Left lung (tissue), 14 donors: ENCODE measurements around the gene FAM193B. TPM values are rescaled to one million over a fixed set of nuclear protein-coding genes. Genes with fewer than 3 reads are reported as not detected.

ENCODE experiments used
- ATAC-seq: fragments of 200-7000 bp; cut with Tn5 transposase; one replicate; pipeline ENCODE4 v1.9.1; 2020; ENCODE audit warnings: moderate library complexity
- DNase-seq, 4 donors: peaks; one replicate each; pipeline ENCODE4 v3.0.0-alpha.2; 2013 to 2020
- H3K27ac ChIP-seq, 2 donors: fragments of 200-600 bp; sonication (generic) in 1 of 2; one replicate each; pipeline versions ENCODE4 v1.5.0 to v1.8.0; 2020 to 2021
- H3K27me3 ChIP-seq, 2 donors: fragments of 200-600 bp; sonication (generic) in 1 of 2; one replicate each; pipeline versions ENCODE4 v1.5.0 to v1.8.0; 2020 to 2021
- H3K36me3 ChIP-seq, 2 donors: fragments of 200-600 bp; sonication (generic) in 1 of 2; one replicate each; pipeline versions ENCODE4 v1.5.0 to v1.8.0; 2020 to 2021
- H3K4me1 ChIP-seq, 2 donors: fragments of 200-600 bp; one replicate each; pipeline ENCODE4 v1.8.0; 2021
- H3K4me3 ChIP-seq, 2 donors: fragments of 200-600 bp; sonication (generic) in 1 of 2; one replicate each; pipeline versions ENCODE4 v1.5.0 to v1.8.0; 2020 to 2021; ENCODE audit warnings: mild to moderate bottlenecking in 1 of 2
- H3K9me3 ChIP-seq, 2 donors: fragments of 200-600 bp; sonication (generic) in 1 of 2; one replicate each; pipeline versions ENCODE4 v1.5.0 to v1.8.0; 2020 to 2021
- CTCF ChIP-seq, 2 donors: fragments of 200-600 bp; sonication (generic) in 1 of 2; IDR thresholded peaks; one replicate each; pipeline versions ENCODE4 v1.5.0 to v1.8.0; 2021; ENCODE audit warnings: antibody characterized with exemption in 2 of 2
- intact Hi-C, 2 donors: fragments of 100-400 bp; cut with DNase I; formaldehyde crosslinking; loops; one replicate each; pipeline versions ENCODE4 v1.11.2 to v1.14.2; 2022
- long read RNA-seq, 12 donors: library from polyadenylated mRNA in 2 of 12; unstranded in 2 of 12; transcript quantifications; one replicate each; pipeline ENCODE4 v2.0.0 and lab custom pipeline, GENCODE V29; 2019 to 2026
- polyA plus RNA-seq, 6 donors: library from polyadenylated mRNA; unstranded; fragments of 120-200 nt; gene quantifications; one replicate each; pipeline ENCODE4 v1.2.1, GENCODE V29; 2013; ENCODE audit not compliant: insufficient read length in 6 of 6
- total RNA-seq, 2 donors: library from RNA; stranded (reverse); fragmentation: NEBNext Ultra II Directional; extraction: Animal tissue kit (Norgen Biotek cat#: 25700); gene quantifications; one replicate each; pipeline ENCODE4 v1.2.1, GENCODE V29; 2021
- donor health status: DM: no; HTN: yes; CAD: no.
- donor health status: DM: no; HTN: no; CAD: no.

FAM193B gene
- total RNA-seq (10 to 100 TPM; 64.3 to 73.9 TPM), polyA plus RNA-seq (100 to 1,000 TPM in 3 of 6 donors, 10 to 100 TPM in 3; 82.5 to 112 (median 101) TPM)
- long read RNA-seq, donor 1, partial matches to known transcripts = 6 of 17 reads
- long read RNA-seq, donor 1, other reads (novel, unspliced or antisense) = 0 of 17 reads
- long read RNA-seq, donor 2, transcript FAM193B-204 (4 exons, 1,870 nt) = major isoform, 5 of 9 reads
- long read RNA-seq, donor 2, partial matches to known transcripts = 0 of 9 reads
- long read RNA-seq, donor 2, other reads (novel, unspliced or antisense) = 0 of 9 reads
- long read RNA-seq, donor 3, partial matches to known transcripts = 0 of 2 reads
- long read RNA-seq, donor 3, other reads (novel, unspliced or antisense) = 0 of 2 reads
- long read RNA-seq, donor 4, partial matches to known transcripts = 0 of 1 reads
- long read RNA-seq, donor 4, other reads (novel, unspliced or antisense) = 0 of 1 reads
- long read RNA-seq, donor 5, partial matches to known transcripts = 0 of 6 reads
- long read RNA-seq, donor 5, other reads (novel, unspliced or antisense) = 0 of 6 reads
- long read RNA-seq, donor 6, transcript FAM193B-204 (4 exons, 1,870 nt) = major isoform, 5 of 6 reads
- long read RNA-seq, donor 6, partial matches to known transcripts = 0 of 6 reads
- long read RNA-seq, donor 6, other reads (novel, unspliced or antisense) = 0 of 6 reads
- long read RNA-seq, donor 7, partial matches to known transcripts = 0 of 2 reads
- long read RNA-seq, donor 7, other reads (novel, unspliced or antisense) = 0 of 2 reads
- long read RNA-seq, donor 8, partial matches to known transcripts = 11 of 18 reads
- long read RNA-seq, donor 8, other reads (novel, unspliced or antisense) = 0 of 18 reads
- long read RNA-seq, donor 9 = 0 reads
- long read RNA-seq, donor 10, partial matches to known transcripts = 0 of 3 reads
- long read RNA-seq, donor 10, other reads (novel, unspliced or antisense) = 0 of 3 reads
- long read RNA-seq, donor 11, partial matches to known transcripts = 7 of 13 reads
- long read RNA-seq, donor 11, other reads (novel, unspliced or antisense) = 0 of 13 reads
- long read RNA-seq, donor 12, partial matches to known transcripts = 0 of 3 reads
- long read RNA-seq, donor 12, other reads (novel, unspliced or antisense) = 0 of 3 reads

GRCh38 chr5:177554474-177555111 lies at the start of gene FAM193B:
Gene FAM193B (minus strand): TSS chr5:177554563. CDS start chr5:177554458, 105 bp downstream.
- peak in 1 of 2 donors; percentile 23 for TF ChIP-seq CTCF (IDR thresholded peaks at IDR 0.05)
- Histone ChIP-seq H3K27ac (peak within 1 kb of the TSS; percentile 68 to 69), H3K27me3 (no peaks in the 10 kb centered on the region), H3K9me3 (no peaks in the 10 kb centered on the region), H3K4me1 (peaks cover 0 to 26% of the 10 kb centered on the region in 2 donors), H3K4me3 (peak within 1 kb of the TSS; percentile 68 to 85), H3K36me3 (peaks cover 0 to 7% of the 10 kb centered on the region in 2 donors)
- ATAC-seq = peak; percentile 96
- intact Hi-C loops = no loop called here
- peak; percentile 84 to 98 (median 94) for DNase-seq

- Histone ChIP-seq H3K36me3 (peaks cover 0 to 24% of the 10 kb centered on the region in 2 donors), H3K27me3 (no peaks in the 10 kb centered on the region), H3K9me3 (no peaks in the 10 kb centered on the region), H3K27ac (no peak overlapping the region), H3K4me3 (no peak overlapping the region), H3K4me1 (peaks cover 9 to 16% of the 10 kb centered on the region in 2 donors)
- DNase-seq = no peak
- ATAC-seq = no peak
- TF ChIP-seq CTCF (IDR thresholded peaks at IDR 0.05) = no peak
- intact Hi-C loops = no loop called here
Observed at GRCh38 chr5:177604116-177604521, 49.8 kb upstream of the FAM193B start.

GRCh38 chr5:177603631-177604030 lies 49.3 kb upstream of the FAM193B start:
- H3K9me3 ChIP-seq = no peaks in the 10 kb centered on the region
- TF ChIP-seq CTCF (IDR thresholded peaks at IDR 0.05) = no peak
- no peak overlapping the region for H3K27ac ChIP-seq
- H3K4me3 ChIP-seq = no peak overlapping the region
- intact Hi-C loops = no loop called here
- H3K27me3 ChIP-seq = no peaks in the 10 kb centered on the region
- DNase-seq (no peak), ATAC-seq (no peak)
- peaks cover 0 to 19% of the 10 kb centered on the region in 2 donors for H3K36me3 ChIP-seq
- H3K4me1 ChIP-seq = peaks cover 11 to 21% of the 10 kb centered on the region in 2 donors

GRCh38 chr5:177602458-177602830 lies 48.1 kb upstream of the FAM193B start:
- ATAC-seq = no peak
- H3K9me3 ChIP-seq = no peaks in the 10 kb centered on the region
- no peak for TF ChIP-seq CTCF (IDR thresholded peaks at IDR 0.05)
- no peaks in the 10 kb centered on the region for H3K27me3 ChIP-seq
- intact Hi-C loops = no loop called here
- H3K36me3 ChIP-seq = peaks cover 0 to 13% of the 10 kb centered on the region in 2 donors
- DNase-seq = no peak
- no peak overlapping the region for H3K27ac ChIP-seq
- H3K4me3 ChIP-seq = no peak overlapping the region
- peaks cover 11 to 26% of the 10 kb centered on the region in 2 donors for H3K4me1 ChIP-seq
